ENCODE measurements around the gene IGF2BP3.

- TF ChIP-seq CHD2 (IDR thresholded peaks at IDR 0.05; ENCODE audit: borderline replicate concordance, low read depth, low read length): no peak
- TF ChIP-seq ASH2L (IDR thresholded peaks at IDR 0.05; ENCODE audit: borderline replicate concordance, low read depth): no peak
- TF ChIP-seq, protein P1, sequence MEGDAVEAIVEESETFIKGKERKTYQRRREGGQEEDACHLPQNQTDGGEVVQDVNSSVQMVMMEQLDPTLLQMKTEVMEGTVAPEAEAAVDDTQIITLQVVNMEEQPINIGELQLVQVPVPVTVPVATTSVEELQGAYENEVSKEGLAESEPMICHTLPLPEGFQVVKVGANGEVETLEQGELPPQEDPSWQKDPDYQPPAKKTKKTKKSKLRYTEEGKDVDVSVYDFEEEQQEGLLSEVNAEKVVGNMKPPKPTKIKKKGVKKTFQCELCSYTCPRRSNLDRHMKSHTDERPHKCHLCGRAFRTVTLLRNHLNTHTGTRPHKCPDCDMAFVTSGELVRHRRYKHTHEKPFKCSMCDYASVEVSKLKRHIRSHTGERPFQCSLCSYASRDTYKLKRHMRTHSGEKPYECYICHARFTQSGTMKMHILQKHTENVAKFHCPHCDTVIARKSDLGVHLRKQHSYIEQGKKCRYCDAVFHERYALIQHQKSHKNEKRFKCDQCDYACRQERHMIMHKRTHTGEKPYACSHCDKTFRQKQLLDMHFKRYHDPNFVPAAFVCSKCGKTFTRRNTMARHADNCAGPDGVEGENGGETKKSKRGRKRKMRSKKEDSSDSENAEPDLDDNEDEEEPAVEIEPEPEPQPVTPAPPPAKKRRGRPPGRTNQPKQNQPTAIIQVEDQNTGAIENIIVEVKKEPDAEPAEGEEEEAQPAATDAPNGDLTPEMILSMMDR (IDR thresholded peaks at IDR 0.05 in 2 of 3, conservative IDR thresholded peaks at IDR 0.05 in 1 of 3; ENCODE audit: control insufficient read depth in 2 of 3, extremely low read depth in 1 of 3, insufficient read depth in 1 of 3, low read depth in 3 of 3, low read length in 3 of 3): no peak
- TF ChIP-seq MYC (IDR thresholded peaks at IDR 0.05; ENCODE audit: insufficient read depth, insufficient read length, insufficient replicate concordance, low read length, severe bottlenecking): no peak
- no peak for TF ChIP-seq FOXK2 (IDR thresholded peaks at IDR 0.05)
- TF ChIP-seq POLR2A (IDR thresholded peaks at IDR 0.05; ENCODE audit: low read depth, low read length): no peak
- TF ChIP-seq ELK1 (IDR thresholded peaks at IDR 0.05; ENCODE audit: low read depth, low read length): no peak
- TF ChIP-seq TCF7 (IDR thresholded peaks at IDR 0.05; ENCODE audit: borderline replicate concordance): no peak
- TF ChIP-seq NRF1 (conservative IDR thresholded peaks at IDR 0.05; ENCODE audit: low read depth, low read length): no peak
- no peak for TF ChIP-seq MEF2B (IDR thresholded peaks at IDR 0.05; ENCODE audit: partially characterized antibody, poor library complexity, severe bottlenecking)
- no peak for TF ChIP-seq POLR2AphosphoS5 (IDR thresholded peaks at IDR 0.05; ENCODE audit: low read length)
These were observed 6.2 kb upstream of the IGF2BP3 start for GRCh38 chr7:23476286-23477156.

Data from GM12878 (cell line).